Stimulated activated CD4-positive, alpha-beta T cell treated with anti-CD3 and anti-CD28 coated beads, TNF-alpha, amount 100 ng/mL, for 48 hours (primary cell): ENCODE data around the gene DPYSL3.
"Not testable (repeated sequence)": the region's sequence is repeated elsewhere in the genome, so short reads cannot be mapped to it uniquely, and the experiment has no call there.

ENCODE experiments used
- DNase-seq, 3 donors: peaks; one replicate each; pipeline ENCODE4 v3.0.0-alpha.2; 2020; ENCODE audit warnings: low read depth in 3 of 3

Gene DPYSL3

DNA sequence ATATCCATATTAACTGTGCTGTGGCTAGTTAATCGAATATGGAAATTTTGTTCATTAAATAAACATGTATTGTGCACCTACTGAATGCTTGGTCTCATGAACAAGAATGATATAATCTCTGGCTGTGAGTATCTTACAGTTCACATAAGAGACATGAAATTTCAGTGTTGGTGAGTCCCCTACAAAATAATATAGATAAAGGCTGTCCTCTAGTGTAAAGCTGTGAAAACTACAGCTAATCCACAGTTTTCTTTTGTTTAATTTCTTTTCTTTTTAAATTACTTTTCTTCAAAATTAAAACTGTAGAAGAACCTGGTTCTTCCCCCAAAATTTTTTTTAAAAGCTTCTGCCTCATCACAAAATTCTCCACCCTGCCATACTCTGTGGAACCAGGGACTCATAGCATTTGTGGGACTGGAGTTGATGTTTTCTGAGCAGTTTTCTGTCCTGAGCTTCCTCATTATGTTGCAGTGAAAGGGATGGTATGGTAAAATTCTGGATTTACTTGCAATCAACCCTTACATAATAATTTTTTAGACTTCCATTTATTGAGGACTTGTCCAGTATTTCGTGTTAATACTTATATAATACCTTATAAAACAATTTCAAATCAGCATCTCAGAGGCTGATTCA, 140.0 kb downstream of the DPYSL3 start:
- DNase-seq = no peak

DNA sequence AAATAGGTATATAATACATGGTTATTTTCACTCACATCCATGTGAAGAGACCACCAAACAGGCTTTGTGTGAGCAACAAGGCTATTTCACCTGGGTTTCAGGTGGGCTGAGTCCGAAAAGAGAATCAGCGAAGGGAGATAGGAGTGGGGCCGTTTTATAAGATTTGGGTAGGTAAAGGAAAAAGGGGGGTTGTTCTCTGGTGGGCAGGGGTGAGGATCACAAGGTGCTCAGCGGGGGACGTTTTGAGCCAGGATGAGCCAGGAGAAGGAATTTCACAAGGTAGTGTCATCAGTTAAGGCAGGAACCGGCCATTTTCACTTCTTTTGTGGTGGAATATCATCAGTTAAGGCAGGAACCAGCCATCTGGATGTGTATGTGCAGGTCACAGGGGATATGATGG, 142.5 kb downstream of the DPYSL3 start:
- not testable (repeated sequence) for DNase-seq

DNA sequence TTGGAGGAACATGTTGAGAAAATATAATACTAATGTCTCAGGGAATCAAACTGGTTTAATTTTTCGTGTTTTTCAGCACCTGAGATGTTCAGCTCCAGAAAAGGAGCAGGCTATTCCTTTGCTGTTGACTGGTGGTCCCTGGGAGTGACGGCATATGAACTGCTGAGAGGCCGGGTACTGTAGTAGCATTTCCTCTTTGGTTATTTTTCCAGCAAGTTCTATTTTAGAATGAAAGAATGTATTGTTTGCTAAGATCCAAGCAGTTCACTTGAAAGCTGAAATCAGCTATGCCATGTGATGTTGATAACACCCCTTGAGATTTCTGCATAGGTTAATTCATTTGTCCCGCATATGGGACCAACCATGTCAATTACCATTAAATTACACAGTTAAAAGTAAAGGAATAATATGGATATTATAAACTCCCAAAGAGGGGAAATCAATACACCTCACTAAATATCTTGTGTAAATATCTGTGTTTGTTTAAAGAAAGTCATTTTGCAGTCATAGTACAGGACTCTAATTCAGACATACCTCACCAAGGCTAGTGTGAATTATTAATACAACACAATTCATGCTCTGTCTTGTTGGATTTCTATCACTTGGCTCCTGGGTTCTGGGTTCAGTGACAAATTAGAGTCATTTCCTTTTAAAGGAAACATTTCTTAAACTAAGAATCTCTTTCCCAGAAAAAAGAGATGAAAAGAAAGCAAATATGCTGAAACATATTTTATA, 148.3 kb downstream of the DPYSL3 start:
- no peak for DNase-seq

DNA sequence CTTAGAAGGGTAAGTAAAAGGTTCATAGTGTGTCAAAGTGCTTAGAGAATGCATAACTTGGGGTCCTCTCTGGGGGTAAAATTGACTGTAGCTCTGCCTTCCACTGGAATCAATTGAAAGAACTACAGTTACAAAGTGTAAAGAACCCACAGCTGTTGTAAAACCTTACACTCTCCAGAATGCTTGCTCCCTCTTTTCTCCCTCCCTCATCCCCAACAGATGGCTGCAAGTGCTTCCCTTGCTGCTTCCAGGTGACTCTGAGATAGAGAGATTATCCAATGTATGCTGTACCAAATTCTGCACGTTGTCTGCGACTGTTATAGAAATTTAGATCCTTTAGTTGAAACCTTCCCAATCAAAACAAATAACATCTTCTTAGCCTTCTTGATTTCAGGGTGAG, 149.1 kb downstream of the DPYSL3 start:
- DNase-seq = no peak

DNA sequence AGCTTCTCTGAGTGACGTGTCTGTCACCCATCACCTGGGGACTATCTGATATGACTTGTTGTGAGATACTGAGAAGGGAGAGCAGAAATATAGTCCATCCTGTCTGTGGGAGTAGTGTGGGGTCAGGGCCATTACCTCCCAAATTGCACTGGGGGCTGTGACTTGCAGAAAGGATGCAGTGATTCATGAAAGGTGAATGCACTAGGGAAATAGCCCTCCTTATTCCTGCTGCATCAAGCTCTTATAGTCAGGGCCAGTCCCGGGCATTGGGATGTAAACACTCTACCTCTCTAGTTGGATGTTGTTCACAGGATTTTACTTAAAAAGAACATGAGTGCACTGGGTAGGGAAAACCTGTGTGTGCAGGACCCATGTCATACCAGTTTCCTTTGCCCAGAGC, 150.3 kb downstream of the DPYSL3 start:
- DNase-seq = no peak

DNA sequence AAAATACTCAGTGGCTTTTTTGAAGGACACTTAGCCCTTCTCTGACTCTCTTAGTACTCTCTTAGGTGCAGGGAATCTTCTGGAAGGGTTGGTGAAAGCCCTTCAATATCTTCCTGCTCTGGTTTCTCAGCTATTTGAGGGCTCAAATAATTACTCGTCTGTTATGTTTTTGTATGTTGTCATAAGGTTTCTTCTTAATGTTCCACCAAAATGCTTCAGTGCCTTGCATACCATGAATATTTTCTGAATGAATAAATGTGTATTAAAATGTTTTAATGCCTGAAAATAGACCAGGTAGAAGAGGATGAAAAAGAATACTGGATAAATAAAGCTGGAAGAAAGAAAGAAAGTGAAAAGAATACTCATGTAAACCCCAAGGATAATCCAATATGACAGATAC, 150.8 kb downstream of the DPYSL3 start:
- DNase-seq = no peak

DNA sequence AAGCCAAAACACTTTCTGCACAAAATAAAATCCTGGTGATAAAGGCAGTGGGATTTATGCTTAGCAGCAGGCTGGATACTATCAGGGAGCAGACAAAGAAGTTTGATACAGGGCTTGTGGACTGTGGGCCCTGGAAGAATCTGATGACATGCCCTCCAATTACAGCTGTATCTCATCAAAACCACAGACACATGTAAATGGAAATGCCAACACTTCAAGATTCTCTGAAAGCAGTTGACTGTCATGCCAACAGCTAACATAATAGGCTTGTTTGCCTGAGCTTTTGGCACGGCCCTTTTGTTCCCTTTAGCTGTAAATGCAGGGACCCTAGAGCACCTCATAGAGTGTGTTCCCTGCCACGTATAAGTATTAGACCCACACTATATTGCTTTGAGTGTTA, 160.6 kb downstream of the DPYSL3 start:
- no peak for DNase-seq

DNA sequence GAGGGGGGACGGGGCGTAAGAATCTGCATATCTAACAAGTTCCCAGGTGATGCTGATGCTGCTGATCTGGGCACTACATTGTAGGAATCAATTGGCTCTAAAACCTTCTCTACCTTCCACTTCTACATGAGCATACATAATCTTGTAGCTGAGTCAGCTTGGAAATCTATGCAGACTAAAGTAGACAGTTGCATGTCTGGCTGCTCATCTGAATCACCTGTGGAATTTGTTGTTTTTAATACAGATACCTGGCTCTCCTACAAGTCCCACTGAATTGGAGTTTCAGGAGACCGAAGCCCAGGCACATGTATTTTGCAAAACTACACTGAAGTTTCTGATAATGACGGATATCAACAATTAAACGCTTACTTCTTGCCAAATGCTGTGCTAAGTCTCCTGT, 161.4 kb downstream of the DPYSL3 start:
- DNase-seq = no peak

DNA sequence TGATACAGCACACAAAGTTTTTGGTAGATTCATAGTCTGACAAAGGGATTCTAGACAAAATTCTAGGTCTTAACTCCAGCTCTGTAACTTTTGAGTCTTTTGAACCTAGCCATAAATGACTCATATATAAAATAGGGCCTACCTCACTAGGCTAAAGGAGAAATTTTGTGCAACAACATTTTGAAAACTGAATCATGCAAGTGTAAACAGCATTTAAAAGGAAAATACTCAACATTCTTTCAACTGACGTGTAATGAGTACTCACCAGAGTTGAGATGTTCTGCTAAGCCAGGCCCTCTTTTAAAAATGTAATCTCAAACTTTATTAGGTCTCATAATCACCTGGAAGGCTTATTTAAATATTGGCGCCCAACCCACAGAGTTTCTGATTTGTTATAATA, 161.8 kb downstream of the DPYSL3 start:
- no peak for DNase-seq

DNA sequence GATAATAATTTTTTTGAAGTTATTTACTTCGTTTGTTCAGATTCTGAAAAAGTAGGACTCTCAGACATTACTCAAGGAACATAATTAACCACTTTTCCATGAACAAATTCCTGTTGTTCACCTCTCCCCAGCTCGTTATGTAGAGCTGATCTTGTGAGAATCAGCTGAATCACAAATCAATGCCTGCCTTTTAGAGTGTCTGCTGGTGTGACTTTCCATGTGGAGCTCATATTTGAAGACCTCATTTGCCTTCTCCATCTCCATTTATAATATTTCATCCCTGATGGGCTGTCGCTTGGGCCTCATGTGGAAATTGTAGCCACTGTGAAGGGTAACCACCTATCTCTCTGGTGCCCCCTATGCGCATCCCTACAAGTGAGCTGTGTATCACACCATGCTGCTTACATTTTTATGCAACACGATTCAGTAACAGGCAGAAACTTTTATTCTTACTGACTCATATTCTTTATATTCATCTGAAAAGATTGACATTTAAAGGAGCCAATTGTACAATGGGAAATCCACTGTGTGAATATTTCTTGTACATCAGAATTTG, 163.8 kb downstream of the DPYSL3 start:
- DNase-seq = no peak

DNA sequence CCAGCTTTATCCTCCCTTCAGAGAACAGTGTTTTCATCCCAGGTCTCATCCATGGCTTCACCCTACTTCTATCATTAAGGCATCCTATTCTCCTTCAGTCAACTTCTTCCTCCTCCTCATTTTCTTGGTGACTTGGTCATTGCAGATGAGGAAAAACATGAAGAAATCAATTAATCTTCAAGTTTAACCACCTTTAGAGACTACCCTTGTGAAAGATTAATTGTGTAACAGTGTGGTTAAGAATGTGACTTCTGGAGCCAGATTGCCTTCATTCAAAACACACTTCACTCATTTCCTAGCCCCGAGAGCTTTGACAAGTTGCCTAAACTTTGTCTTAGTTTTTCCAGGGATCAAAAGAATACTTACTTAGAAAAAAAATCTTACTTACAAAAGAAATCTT, 165.0 kb downstream of the DPYSL3 start:
- no peak for DNase-seq

DNA sequence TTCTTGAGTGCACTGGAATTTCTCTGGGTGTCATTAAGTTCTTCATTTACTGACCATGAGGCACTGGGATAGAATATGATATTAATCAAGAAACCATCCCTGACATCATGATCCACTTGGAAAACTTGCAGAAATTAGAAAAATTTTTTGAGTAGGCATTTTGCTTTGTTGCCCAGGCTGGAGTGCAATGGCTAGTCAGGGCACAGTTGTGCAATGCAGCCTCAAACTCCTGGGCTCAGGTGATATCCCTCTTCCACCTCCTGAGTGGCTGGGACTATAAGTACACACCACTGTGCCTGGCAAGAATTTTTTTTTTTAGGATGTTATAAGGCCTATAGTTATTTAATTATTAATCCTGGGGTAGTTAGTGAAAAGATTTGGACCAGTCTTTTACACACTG, 168.5 kb downstream of the DPYSL3 start:
- DNase-seq = no peak

DNA sequence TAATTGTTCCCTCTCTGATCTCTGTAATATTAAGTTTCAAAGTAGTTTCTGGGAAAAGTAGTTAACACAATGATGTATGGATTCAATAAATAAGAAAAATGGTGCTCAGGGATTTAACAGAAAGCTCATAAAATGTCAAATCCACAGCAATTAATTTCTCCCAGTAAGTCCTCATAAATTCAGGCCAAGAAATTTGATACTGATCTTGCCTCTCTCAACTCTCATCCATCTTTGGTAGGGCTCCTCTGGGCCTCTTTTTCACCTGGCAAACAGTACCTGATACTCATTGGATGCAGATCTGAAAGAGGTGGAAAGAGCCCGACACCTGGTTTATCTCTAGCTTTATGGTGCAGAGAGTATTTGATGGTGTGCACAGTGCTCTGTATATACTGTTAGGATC, 168.9 kb downstream of the DPYSL3 start:
- no peak for DNase-seq
